Thoracic aorta (tissue), 2 donors: ENCODE results near the gene FGFR2. TPM values are rescaled to one million over a fixed set of nuclear protein-coding genes. Genes with fewer than 3 reads are reported as not detected.

Experiments
- ATAC-seq: fragments of 150-250 bp; one replicate; pipeline ENCODE4 v1.8.0; 2017; ENCODE audit warnings: low read depth; ENCODE audit not compliant: insufficient number of reproducible peaks, low FRiP score
- DNase-seq: peaks from one replicate; pipeline ENCODE4 v3.0.0-alpha.2; 2020; ENCODE audit warnings: low spot score
- H3K27ac ChIP-seq, 2 donors: fragments of 200-600 bp; sonication (generic); 1 replicate in 1 of 2; 2 replicates in 1 of 2; pipeline ENCODE4 v1.5.1; 2016; ENCODE audit warnings: mild to moderate bottlenecking in 2 of 2, moderate library complexity in 2 of 2
- H3K27me3 ChIP-seq: fragments of 200-600 bp; sonication (generic); replicated peaks from 2 replicates; pipeline ENCODE4 v1.6.0; 2016; ENCODE audit warnings: mild to moderate bottlenecking; ENCODE audit not compliant: insufficient read depth
- H3K36me3 ChIP-seq: fragments of 200-600 bp; sonication (generic); one replicate; pipeline ENCODE4 v1.5.1; 2016
- H3K4me1 ChIP-seq, 2 donors: fragments of 200-600 bp; sonication (generic); 1 replicate in 1 of 2; 2 replicates in 1 of 2; pipeline versions ENCODE4 v1.5.1 to v1.6.0; 2016; ENCODE audit warnings: low read depth in 2 of 2, mild to moderate bottlenecking in 1 of 2; ENCODE audit not compliant: control insufficient read depth in 1 of 2
- H3K4me3 ChIP-seq: fragments of 200-600 bp; sonication (generic); 2 replicates; pipeline ENCODE4 v1.5.1; 2016; ENCODE audit warnings: mild to moderate bottlenecking
- H3K9me3 ChIP-seq: fragments of 200-600 bp; sonication (generic); 2 replicates; pipeline ENCODE4 v1.5.1; 2016
- total RNA-seq, 2 donors: library from RNA; depleted of rRNA; stranded (reverse); fragments of >200 nt; gene quantifications; one replicate each; pipeline versions ENCODE4 v1.1.0 to v1.2.3, GENCODE V29; 2016
- TF ChIP-seq, protein P1 (sequence below): fragments of 200-600 bp; sonication (generic); IDR thresholded peaks from one replicate; pipeline ENCODE4 v1.5.1; 2019; ENCODE audit warnings: antibody characterized with exemption

FGFR2 gene
- total RNA-seq, 2 donors from 2014 or later = 7.2 to 16.2 TPM

- no peaks in the 10 kb centered on the region for H3K27me3 ChIP-seq
- H3K36me3 ChIP-seq = no peaks in the 10 kb centered on the region
- ATAC-seq (no peak), DNase-seq (no peak)
- TF ChIP-seq, protein P1, sequence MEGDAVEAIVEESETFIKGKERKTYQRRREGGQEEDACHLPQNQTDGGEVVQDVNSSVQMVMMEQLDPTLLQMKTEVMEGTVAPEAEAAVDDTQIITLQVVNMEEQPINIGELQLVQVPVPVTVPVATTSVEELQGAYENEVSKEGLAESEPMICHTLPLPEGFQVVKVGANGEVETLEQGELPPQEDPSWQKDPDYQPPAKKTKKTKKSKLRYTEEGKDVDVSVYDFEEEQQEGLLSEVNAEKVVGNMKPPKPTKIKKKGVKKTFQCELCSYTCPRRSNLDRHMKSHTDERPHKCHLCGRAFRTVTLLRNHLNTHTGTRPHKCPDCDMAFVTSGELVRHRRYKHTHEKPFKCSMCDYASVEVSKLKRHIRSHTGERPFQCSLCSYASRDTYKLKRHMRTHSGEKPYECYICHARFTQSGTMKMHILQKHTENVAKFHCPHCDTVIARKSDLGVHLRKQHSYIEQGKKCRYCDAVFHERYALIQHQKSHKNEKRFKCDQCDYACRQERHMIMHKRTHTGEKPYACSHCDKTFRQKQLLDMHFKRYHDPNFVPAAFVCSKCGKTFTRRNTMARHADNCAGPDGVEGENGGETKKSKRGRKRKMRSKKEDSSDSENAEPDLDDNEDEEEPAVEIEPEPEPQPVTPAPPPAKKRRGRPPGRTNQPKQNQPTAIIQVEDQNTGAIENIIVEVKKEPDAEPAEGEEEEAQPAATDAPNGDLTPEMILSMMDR = no peak
- H3K4me1 ChIP-seq = peaks cover 0 to 12% of the 10 kb centered on the region in 2 donors
- no peak overlapping the region for H3K27ac ChIP-seq
- H3K9me3 ChIP-seq = no peaks in the 10 kb centered on the region
- no peak overlapping the region for H3K4me3 ChIP-seq
Measured at GRCh38 chr10:121594076-121594475, 4.2 kb downstream of the FGFR2 start.

DNA sequence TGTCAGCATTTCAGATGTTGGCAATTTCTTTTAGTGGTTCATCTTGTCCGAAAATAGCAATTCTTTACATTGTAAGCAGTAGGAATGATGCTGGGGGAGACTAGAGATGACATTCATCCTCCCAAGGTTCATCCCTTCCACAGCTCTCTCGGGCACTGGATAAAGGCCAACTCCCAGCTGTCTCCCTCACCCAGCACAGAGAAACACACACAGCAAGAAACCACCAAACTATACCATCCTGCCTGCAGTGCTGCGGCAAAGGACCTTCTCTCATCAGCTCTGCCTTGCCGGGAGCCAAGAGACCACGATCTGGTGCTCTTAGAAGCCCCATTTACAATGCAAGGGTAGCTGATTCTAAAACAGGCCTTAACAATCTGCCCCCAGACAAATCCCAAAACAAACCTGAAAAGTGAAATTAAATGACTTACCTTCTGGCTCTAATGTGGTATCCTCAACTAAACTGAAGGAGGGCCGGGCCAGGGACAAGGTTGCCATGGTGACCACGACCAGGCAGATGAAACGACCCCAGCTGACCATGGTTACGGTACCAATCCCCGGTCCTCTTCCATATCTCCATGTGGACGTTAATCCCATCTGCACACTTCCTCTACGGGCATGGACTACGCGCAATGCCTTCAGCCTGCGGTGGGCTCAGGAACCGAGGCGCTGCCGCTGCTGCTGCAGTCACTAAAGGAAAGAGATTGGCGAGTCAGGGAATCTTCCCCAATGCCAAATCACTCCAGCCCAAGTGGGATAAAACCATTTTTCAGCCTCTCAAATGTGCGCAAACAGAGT, 4.8 kb downstream of the FGFR2 start:
- peaks cover 0 to 12% of the 10 kb centered on the region in 2 donors for H3K4me1 ChIP-seq
- H3K9me3 ChIP-seq = no peaks in the 10 kb centered on the region
- no peak for DNase-seq
- no peaks in the 10 kb centered on the region for H3K27me3 ChIP-seq
- H3K36me3 ChIP-seq = no peaks in the 10 kb centered on the region
- no peak overlapping the region for H3K27ac ChIP-seq
- TF ChIP-seq, protein P1 = no peak
- ATAC-seq = no peak
- no peak overlapping the region for H3K4me3 ChIP-seq

- peaks cover 0 to 6% of the 10 kb centered on the region in 2 donors for H3K4me1 ChIP-seq
- no peak for ATAC-seq
- no peaks in the 10 kb centered on the region for H3K27me3 ChIP-seq
- TF ChIP-seq, protein P1 = no peak
- H3K4me3 ChIP-seq = no peak overlapping the region
- H3K36me3 ChIP-seq = no peaks in the 10 kb centered on the region
- DNase-seq = no peak
- H3K27ac ChIP-seq = no peak overlapping the region
- H3K9me3 ChIP-seq = no peaks in the 10 kb centered on the region
Measured at GRCh38 chr10:121592155-121592890, 5.9 kb downstream of the FGFR2 start.

DNA sequence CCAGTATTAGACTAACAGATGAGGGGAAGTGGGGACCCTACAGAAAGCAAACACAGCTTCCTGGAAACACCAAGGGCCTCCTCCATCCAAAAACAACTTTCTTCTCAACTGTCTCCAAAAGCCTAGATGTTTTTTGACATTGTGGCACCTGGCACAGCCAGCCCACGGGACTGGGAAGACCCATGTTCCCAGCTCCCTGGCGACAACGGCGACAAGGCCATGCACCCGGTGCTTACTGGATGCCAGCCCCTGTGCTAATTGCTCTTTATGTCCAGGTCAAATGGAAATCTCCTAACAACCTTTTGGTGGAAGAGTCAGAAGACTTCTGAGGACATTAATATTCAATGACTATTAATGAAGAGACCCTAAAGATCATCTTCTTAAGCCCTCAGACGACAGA, 7.1 kb downstream of the FGFR2 start:
- no peak for ATAC-seq
- no peaks in the 10 kb centered on the region for H3K4me1 ChIP-seq
- no peak for DNase-seq
- H3K4me3 ChIP-seq = no peak overlapping the region
- H3K27ac ChIP-seq = no peak overlapping the region
- H3K9me3 ChIP-seq = no peaks in the 10 kb centered on the region
- H3K27me3 ChIP-seq = no peaks in the 10 kb centered on the region
- H3K36me3 ChIP-seq = no peaks in the 10 kb centered on the region
- TF ChIP-seq, protein P1 = no peak

GRCh38 chr10:121590772-121591171, 7.5 kb downstream of the FGFR2 start:
- Histone ChIP-seq H3K27me3 (no peaks in the 10 kb centered on the region), H3K36me3 (no peaks in the 10 kb centered on the region), H3K4me3 (no peak overlapping the region), H3K9me3 (no peaks in the 10 kb centered on the region), H3K27ac (no peak overlapping the region), H3K4me1 (no peaks in the 10 kb centered on the region)
- DNase-seq = no peak
- TF ChIP-seq, protein P1 = no peak
- no peak for ATAC-seq
